Measurements from ENCODE around the gene DERL3. TPM values are rescaled to one million over a fixed set of nuclear protein-coding genes. Genes with fewer than 3 reads are reported as not detected.
A peak's percentile ranks its signal among the peaks of the same experiment; 100 is the strongest.

DERL3 gene
- polyA plus RNA-seq, 3 donors, result 2.1 to 4.1 (median 3.8) TPM

GRCh38 chr22:23815541-23816155 lies 23.2 kb downstream of the DERL3 start:
- DNase-seq (ENCODE audit: low read depth in 3 of 3, low spot score in 2 of 3), result no peak

DNA sequence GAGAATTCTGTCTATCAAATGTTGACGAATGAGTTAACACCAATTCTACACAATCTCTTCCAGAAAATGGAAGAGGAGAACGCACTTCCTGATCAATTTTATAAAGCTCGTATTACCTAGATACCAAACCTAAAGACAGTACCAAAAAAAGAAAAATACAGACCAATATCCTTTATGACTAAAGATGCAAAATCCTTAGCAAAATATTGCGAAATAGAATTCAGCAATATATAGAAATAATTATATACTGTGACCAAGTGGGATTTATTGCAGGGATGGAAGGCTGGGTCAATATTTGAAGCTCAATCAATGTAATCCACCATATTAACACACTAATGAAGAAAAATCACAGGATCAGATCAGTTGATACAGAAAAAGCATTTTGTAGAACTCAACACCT lies 26.4 kb downstream of the DERL3 start:
- no peak for DNase-seq (ENCODE audit: low read depth in 3 of 3, low spot score in 2 of 3)

DNA sequence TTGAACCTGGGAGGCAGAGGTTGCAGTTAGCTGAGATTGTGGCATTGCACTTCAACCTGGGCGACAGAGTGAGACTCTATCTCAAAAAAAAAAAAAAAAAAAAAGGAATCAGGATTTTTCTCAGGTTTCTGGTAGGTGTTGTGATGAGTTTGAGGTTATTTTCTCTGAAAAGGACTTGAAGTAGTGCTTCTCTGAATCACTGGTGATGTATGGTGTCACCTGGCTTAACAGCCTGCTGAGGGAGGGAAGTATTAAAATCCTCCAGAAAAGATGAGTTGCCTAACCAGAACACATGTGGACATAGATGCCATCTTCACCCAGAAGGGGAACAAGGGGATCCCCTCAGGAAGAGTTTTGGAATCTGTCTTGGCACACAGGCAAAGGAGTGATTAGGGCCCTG lies 32.0 kb downstream of the DERL3 start:
- no peak for DNase-seq (ENCODE audit: low read depth in 3 of 3, low spot score in 2 of 3)

- DNase-seq (ENCODE audit: low read depth in 3 of 3, low spot score in 2 of 3), result no peak
Observed at GRCh38 chr22:23804781-23805291, 34.0 kb downstream of the DERL3 start.

DNA sequence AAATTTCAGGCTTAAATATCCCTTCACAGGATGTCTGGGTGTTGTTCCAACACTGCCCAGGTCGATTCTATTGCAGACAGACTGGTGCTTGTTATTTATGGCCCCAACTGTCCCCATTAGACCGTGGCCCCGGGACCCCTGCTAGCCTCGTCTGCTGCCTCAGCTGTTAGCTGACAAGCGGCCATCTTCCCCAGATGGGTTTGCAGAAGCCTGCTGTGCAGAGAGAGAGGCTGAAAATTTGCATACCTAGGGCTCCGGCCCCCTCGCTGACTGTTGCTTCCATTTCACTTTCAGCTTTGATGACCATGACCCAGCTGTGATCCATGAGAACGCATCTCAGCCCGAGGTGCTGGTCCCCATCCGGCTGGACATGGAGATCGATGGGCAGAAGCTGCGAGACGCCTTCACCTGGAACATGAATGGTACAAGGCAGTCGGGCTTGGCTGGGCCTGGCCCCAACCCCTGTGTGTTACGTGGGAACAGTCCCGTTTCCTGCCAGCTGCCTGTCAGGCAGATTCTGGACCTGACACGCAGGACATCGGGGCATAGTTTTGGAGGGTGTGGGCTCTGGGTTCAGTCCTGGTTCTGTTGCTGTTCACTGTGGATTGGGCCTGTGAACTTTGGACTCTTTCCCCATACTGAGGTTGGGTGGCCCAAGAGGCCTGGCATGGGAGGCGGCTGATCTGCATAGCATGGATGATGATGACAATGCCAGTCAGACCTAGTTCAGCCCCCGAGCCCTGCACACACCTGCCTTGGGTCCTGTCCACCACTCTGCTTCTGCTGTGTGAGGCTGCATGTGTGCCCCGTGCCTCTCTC lies 35.6 kb downstream of the DERL3 start:
- no peak for DNase-seq (ENCODE audit: low read depth in 3 of 3, low spot score in 2 of 3)

- no peak for DNase-seq (ENCODE audit: low read depth in 3 of 3, low spot score in 2 of 3)
Observed at GRCh38 chr22:23801886-23802377, 36.9 kb downstream of the DERL3 start.

DNA sequence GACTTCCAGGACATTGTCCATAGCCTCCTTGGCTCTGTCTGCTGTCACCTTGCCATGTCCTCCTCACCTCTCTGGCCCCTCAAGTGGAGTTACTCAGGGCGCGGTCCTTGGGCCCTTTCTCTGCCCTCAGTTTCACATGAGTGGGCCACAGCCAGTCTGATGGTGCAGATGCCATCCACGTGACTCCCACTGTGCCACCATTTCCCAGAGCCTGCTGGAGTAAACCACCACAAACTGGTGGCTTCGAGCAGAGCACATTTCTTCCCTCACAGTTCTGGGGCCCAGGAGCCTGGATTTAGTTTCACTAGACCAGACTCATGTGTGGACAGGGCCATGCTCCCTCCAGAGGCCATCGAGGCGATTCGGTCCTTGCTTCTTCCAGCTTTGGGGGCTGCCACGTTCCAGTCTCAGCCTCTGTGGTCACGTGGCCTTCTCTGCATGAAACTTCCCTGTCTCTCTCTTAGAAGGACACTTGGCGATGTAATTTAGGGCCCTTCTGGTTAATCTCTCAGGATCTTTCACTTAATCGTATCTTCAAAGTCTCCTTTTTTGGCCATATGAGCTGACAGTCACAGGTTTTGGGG lies 37.5 kb downstream of the DERL3 start:
- no peak for DNase-seq (ENCODE audit: low read depth in 3 of 3, low spot score in 2 of 3)

DNA sequence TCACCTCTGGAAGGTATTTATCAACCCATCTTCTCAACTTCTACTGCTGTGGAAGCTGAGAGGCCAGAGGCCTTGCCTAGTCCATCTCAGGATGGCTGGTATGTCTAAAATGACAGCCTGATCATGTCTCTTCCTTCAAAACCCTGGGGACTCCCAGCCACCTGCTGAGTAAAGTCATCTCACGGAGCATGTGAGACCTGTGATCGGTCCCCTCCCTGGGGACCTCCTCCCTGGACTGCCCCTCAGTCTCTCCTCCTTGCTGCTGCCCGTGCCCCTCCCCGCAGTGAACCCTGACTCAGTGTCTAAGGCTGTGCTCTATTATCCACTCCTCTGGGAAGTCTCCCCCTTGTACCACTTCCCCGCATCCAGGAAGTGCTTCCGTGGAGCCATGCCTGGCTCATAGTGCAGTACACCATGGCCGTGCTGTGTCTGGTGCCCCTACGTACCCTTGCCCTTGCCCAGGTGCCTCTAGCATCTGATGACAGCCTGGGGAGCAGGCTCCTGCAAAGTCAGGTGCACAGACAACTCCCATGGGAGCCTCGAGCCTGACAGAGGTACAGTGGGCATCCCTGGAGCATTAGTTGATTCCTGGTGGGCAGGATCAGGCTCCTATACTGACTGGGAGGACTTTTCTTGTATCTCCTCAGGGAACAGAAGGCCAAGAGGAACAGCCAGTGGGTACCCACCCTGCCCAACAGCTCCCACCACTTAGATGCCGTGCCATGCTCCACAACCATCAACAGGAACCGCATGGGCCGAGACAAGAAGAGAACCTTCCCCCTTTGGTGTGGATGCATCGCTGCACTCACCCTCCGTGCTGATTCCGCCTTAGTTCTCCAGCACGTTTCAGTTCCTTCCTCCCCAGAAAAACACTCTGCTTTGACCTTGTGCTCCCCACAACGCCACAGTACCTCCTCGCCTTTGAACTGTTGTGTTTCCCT lies 38.2 kb downstream of the DERL3 start:
- no peak for DNase-seq (ENCODE audit: low read depth in 3 of 3, low spot score in 2 of 3)

- DNase-seq (ENCODE audit: low read depth in 3 of 3, low spot score in 2 of 3), result no peak
Observed at GRCh38 chr22:23796461-23796860, 42.3 kb downstream of the DERL3 start.

GRCh38 chr22:23793326-23793725 lies 45.5 kb downstream of the DERL3 start:
- DNase-seq (ENCODE audit: low read depth in 3 of 3, low spot score in 2 of 3), result no peak

DNA sequence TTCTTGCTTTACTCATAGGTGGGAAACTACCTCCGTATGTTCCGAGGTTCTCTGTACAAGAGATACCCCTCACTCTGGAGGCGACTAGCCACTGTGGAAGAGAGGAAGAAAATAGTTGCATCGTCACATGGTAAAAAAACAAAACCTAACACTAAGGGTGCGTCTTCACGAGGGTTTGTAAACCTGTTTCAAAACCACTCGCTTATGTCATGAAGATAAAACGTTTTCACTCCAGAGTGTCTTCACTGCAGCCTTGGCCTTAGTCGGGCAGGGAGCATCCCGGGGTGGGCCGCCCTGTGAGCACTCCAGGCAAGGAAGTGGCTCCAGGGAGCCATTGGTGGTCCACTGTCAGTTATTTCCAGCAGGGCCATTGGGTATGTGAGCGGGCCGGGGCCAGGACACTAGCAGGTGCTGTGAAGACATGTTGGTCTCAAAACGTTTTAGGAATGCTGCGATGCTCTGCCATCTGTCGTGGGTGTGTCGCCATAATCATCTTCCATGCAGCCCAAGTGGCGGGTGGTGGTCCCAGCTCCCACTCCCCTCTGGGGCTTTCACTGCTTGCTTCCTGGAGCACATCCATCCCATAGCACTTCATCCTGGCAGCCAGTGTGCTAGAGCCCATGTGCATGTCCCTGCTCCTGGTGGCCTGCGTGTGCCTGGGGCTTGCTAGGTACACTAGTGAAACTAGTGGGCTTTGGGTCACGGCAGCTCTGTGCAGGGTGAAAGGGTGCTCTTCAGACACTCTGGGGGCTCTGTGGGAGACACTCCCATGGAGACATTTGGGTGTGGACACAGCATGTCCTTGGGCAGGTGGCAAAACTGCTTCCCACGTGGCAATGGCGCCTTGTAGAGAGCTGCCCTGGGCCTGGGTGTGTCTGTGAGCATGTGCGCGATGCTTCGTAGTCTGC lies 46.8 kb downstream of the DERL3 start:
- DNase-seq (ENCODE audit: low read depth in 3 of 3, low spot score in 2 of 3), result no peak

- DNase-seq (ENCODE audit: low read depth in 3 of 3, low spot score in 2 of 3), result no peak
Observed at GRCh38 chr22:23790819-23791737, 47.7 kb downstream of the DERL3 start.

DNA sequence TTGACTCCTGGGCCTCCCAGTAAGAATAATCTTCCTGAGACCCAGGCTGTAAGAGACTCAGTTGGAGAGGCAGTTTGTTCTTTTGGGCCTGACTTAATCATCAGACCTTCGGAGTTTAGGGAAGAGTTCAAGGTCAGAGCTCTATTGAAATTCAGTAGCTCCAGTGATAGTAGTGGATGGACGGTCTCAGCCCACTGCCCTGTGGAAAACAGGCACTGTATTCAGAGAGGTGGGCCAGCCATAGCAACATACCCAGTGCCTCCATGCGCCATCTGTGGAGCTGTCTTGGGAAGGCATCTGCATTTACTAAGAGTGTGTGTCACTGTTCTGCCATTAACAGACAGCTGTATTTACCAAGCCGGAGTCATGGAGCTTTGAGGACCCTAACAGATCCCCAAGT lies 49.2 kb downstream of the DERL3 start:
- DNase-seq (ENCODE audit: low read depth in 3 of 3, low spot score in 2 of 3), result no peak

- DNase-seq (ENCODE audit: low read depth in 3 of 3, low spot score in 2 of 3), result no peak
Observed at GRCh38 chr22:23789121-23789520, 49.7 kb downstream of the DERL3 start.

DNA sequence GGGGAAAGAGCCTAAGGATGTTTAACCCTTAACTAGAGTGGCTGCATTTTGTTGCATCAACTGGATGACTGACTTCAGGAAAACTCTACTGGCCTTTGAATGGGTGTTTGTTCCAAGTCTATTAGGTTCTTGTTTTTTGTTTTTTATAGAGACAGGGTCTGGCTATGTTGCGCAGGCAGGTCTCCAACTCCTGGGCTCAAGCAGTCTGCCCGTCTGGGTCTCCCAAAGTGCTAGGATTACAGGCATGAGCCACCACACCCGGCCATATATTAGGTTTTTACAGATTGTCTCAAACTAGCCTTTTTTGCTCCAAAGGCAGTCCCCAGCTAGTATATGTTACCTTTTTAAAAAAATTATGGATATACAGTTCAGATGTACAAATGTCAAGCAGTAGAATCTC lies 50.9 kb downstream of the DERL3 start:
- DNase-seq (ENCODE audit: low read depth in 3 of 3, low spot score in 2 of 3), result no peak

DNA sequence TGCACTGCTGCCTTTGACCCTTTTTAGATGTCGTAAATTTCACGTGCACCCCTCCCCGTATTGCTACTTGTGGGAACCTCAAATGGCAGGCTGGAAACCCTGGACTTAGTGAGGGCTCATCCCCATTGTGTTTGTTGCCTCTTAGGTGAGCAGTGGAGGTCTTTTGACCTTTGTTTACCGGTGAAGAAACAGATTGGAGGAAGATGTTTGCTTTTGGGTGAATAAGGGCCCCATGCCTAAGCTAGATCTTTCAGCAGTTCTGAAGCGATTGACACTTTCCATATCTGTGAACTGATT lies 51.3 kb downstream of the DERL3 start:
- no peak for DNase-seq (ENCODE audit: low read depth in 3 of 3, low spot score in 2 of 3)

DNA sequence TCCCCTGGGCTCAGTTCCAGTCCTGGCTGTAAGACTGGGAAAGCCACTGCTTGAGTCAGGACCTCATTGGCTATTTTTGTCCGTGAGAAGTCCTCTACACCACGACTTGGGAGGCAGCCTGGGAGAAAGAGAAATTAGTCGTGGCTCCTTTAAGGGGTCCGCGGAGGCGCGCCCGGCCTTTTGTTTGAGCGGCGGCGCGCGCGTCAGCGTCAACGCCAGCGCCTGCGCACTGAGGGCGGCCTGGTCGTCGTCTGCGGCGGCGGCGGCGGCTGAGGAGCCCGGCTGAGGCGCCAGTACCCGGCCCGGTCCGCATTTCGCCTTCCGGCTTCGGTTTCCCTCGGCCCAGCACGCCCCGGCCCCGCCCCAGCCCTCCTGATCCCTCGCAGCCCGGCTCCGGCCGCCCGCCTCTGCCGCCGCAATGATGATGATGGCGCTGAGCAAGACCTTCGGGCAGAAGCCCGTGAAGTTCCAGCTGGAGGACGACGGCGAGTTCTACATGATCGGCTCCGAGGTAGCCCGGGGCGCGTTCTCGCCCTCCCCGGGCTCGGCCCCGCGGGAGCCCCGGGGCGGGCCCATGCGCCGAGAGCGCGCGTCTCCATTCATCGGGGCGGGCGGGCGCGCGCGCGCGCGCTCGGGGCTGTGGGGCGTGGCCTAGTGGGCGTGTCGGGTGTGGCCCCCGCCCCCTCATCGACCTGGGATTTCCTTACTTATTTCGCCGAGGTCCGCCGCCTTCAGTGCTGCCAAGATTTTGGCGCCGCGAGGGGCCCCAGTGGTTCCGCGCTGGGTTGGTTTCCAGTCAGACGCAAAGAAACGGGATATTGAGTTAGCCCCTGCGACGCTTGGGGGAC lies 51.8 kb downstream of the DERL3 start, which contains the start of gene SMARCB1:
TSS of gene SMARCB1 (plus strand) at position 215 of the 848 bp plus-strand sequence. CDS start at position 419, 204 bp downstream.
- DNase-seq (ENCODE audit: low read depth in 3 of 3, low spot score in 2 of 3), result peak; percentile 63 to 82 (median 80)

All from right renal cortex interstitium (tissue), 3 donors.